IMR-90 (cell line): Measurements from ENCODE around the gene CACNB2. TPM values are rescaled to one million over a fixed set of nuclear protein-coding genes. Genes with fewer than 3 reads are reported as not detected.

Experiments
- ATAC-seq: fragments of 200-7000 bp; cut with Tn5 transposase; 2 replicates; pipeline ENCODE4 v1.9.1; 2020; ENCODE audit warnings: low read depth, mild to moderate bottlenecking, moderate library complexity
- BruUV-seq: library from RNA; stranded (reverse); fragments of 400-500 nt; replicated peaks from 2 replicates; lab custom pipeline; 2021; lab: Mats Ljungman, UMichigan
- CTCF ChIA-PET: fragments of 300-600 bp; formaldehyde crosslinking; extraction: SDS; loops from one replicate; lab custom pipeline; 2021; ENCODE audit warnings: antibody characterized with exemption; lab: Yijun Ruan, JAX
- POLR2A ChIA-PET: fragments of 300-600 bp; sonication (Branson Sonifier 250); formaldehyde crosslinking; loops from one replicate; lab custom pipeline; 2022; ENCODE audit warnings: antibody characterized with exemption; ENCODE audit not compliant: unreplicated experiment; lab: Charles Lee
- DNase-seq: peaks from one replicate; pipeline ENCODE4 v3.0.0; 2013
- H2AFZ ChIP-seq: replicated peaks from 2 replicates; pipeline ENCODE3; 2013; ENCODE audit warnings: low read length, mild to moderate bottlenecking; ENCODE audit not compliant: poor library complexity
- H2AK5ac ChIP-seq: 2 replicates; pipeline ENCODE4 v1.6.1; 2013; ENCODE audit warnings: low read depth, low read length, inconsistent platforms
- H2AK9ac ChIP-seq: replicated peaks from 2 replicates; pipeline ENCODE3; 2013; ENCODE audit warnings: mild to moderate bottlenecking, low read depth, low read length, moderate library complexity; ENCODE audit not compliant: poor library complexity
- H2BK120ac ChIP-seq: 2 replicates; pipeline ENCODE4 v1.6.1; 2013; ENCODE audit warnings: low read depth, low read length, inconsistent platforms
- H2BK15ac ChIP-seq: 3 replicates; pipeline ENCODE4 v1.6.1; 2013; ENCODE audit warnings: low read depth, low read length, inconsistent platforms
- H2BK20ac ChIP-seq: 2 replicates; pipeline ENCODE4 v1.6.1; 2013; ENCODE audit warnings: low read depth, mild to moderate bottlenecking, inconsistent platforms, low read length, moderate library complexity
- H2BK5ac ChIP-seq: 2 replicates; pipeline ENCODE4 v1.6.1; 2013; ENCODE audit warnings: mild to moderate bottlenecking, low read depth, low read length, inconsistent platforms; ENCODE audit not compliant: poor library complexity, severe bottlenecking
- H3K14ac ChIP-seq: replicated peaks from 2 replicates; pipeline ENCODE4 v1.6.1; 2013; ENCODE audit warnings: low read depth, low read length, inconsistent platforms
- H3K18ac ChIP-seq: 2 replicates; pipeline ENCODE4 v1.6.1; 2013; ENCODE audit warnings: low read depth, low read length, control low read depth
- H3K23ac ChIP-seq: 2 replicates; pipeline ENCODE4 v1.6.1; 2013; ENCODE audit warnings: low read depth, low read length, inconsistent platforms
- H3K27ac ChIP-seq: 2 replicates; pipeline ENCODE4 v1.5.1; 2013; ENCODE audit warnings: mild to moderate bottlenecking, control low read depth, low read length; ENCODE audit not compliant: insufficient read depth
- H3K27me3 ChIP-seq: 2 replicates; pipeline ENCODE4 v1.6.1; 2013; ENCODE audit warnings: low read length; ENCODE audit not compliant: control insufficient read depth, insufficient read depth
- H3K36me3 ChIP-seq: 2 replicates; pipeline ENCODE4 v1.6.1; 2013; ENCODE audit warnings: low read length, mixed read lengths; ENCODE audit not compliant: control insufficient read depth, insufficient read depth
- H3K4ac ChIP-seq: 2 replicates; pipeline ENCODE4 v1.6.1; 2013; ENCODE audit warnings: low read depth, low read length, inconsistent platforms
- H3K4me1 ChIP-seq: 2 replicates; pipeline ENCODE4 v1.6.1; 2013; ENCODE audit warnings: low read length, mixed read lengths; ENCODE audit not compliant: control insufficient read depth, insufficient read depth
- H3K4me2 ChIP-seq: 2 replicates; pipeline ENCODE4 v1.6.1; 2013; ENCODE audit warnings: low read depth, mild to moderate bottlenecking, control low read depth, low read length, moderate library complexity
- H3K4me3 ChIP-seq: 2 replicates; pipeline ENCODE4 v1.5.1; 2013; ENCODE audit warnings: low read depth, mild to moderate bottlenecking, control low read depth, low read length, moderate library complexity; ENCODE audit not compliant: insufficient read depth
- H3K56ac ChIP-seq: 2 replicates; pipeline ENCODE4 v1.6.1; 2013; ENCODE audit warnings: low read length, inconsistent platforms; ENCODE audit not compliant: insufficient read depth; ENCODE audit errors: extremely low read depth
- H3K79me1 ChIP-seq, 2 experiments: 2 replicates each; pipeline ENCODE4 v1.6.1; 2013; ENCODE audit warnings: low read length in 2 of 2, inconsistent platforms in 1 of 2, low read depth in 1 of 2
- H3K9ac ChIP-seq: 2 replicates; pipeline ENCODE4 v1.6.1; 2013; ENCODE audit warnings: low read depth, low read length, control low read depth
- H3K9me1 ChIP-seq: 2 replicates; pipeline ENCODE4 v1.6.1; 2013; ENCODE audit warnings: low read length, inconsistent platforms; ENCODE audit not compliant: insufficient read depth
- H3K9me3 ChIP-seq: 2 replicates; pipeline ENCODE4 v1.6.1; 2013; ENCODE audit warnings: low read length; ENCODE audit not compliant: control insufficient read depth, insufficient read depth
- H4K20me1 ChIP-seq: 2 replicates; pipeline ENCODE4 v1.6.1; 2013; ENCODE audit warnings: low read length, inconsistent platforms; ENCODE audit not compliant: insufficient read depth
- H4K5ac ChIP-seq: 2 replicates; pipeline ENCODE4 v1.6.1; 2013; ENCODE audit warnings: mild to moderate bottlenecking, low read depth, low read length, control low read depth
- H4K8ac ChIP-seq, 2 experiments: 2 replicates each; pipeline ENCODE4 v1.6.1; 2013; ENCODE audit warnings: low read depth in 2 of 2, low read length in 2 of 2, control low read depth in 1 of 2, inconsistent platforms in 1 of 2
- H4K91ac ChIP-seq: 2 replicates; pipeline ENCODE4 v1.6.1; 2013; ENCODE audit warnings: low read depth, low read length, inconsistent platforms; ENCODE audit not compliant: insufficient read depth
- FOS ChIP-seq: fragments of 150-350 bp; IDR thresholded peaks from 2 replicates; pipeline ENCODE4 v1.6.1; 2016; ENCODE audit warnings: low read depth, low read length
- MAFK ChIP-seq: IDR thresholded peaks from 2 replicates; pipeline ENCODE4 v1.6.1; 2012; ENCODE audit warnings: low read depth, low read length, improper control_type of control experiment
- MXI1 ChIP-seq: IDR thresholded peaks from 2 replicates; pipeline ENCODE4 v1.6.1; 2012; ENCODE audit warnings: low read depth, mild to moderate bottlenecking, low read length, moderate library complexity, borderline replicate concordance
- WGBS, 2 experiments: methylation state at CpG; one replicate each; pipeline versions ENCODE4 v1.1.5 to v1.1.7; 2013; ENCODE audit warnings: missing lambda C conversion rate in 2 of 2; ENCODE audit not compliant: insufficient read length in 1 of 2; ENCODE audit errors: extremely low coverage in 2 of 2; 5-methylcytosine and 5-hydroxymethylcytosine counted together
- dilution Hi-C: fragments of 300-500 bp; cut with HindIII; formaldehyde crosslinking; loops from one replicate; pipeline ENCODE4 v1.14.3; 2018; ENCODE audit warnings: low sequenced_read_pairs; ENCODE audit not compliant: unreplicated experiment
- in situ Hi-C: fragments of 300-500 bp; cut with MboI; formaldehyde crosslinking; loops from 3 replicates; pipeline ENCODE4 v1.14.3; 2019; ENCODE audit warnings: low sequenced_read_pairs, inconsistent platforms, mixed read lengths
- intact Hi-C: fragments of 100-400 bp; cut with micrococcal nuclease; formaldehyde crosslinking; loops from 2 replicates; pipeline ENCODE4 v1.10.0; 2022
- polyA plus RNA-seq, 3 experiments: library from polyadenylated mRNA; depleted of rRNA; stranded (reverse); fragments of >200 nt; gene quantifications; 2 replicates each; pipeline ENCODE4 v1.2.3, GENCODE V29; 2012; ENCODE audit warnings: low replicate concordance in 1 of 3
- total RNA-seq: library from RNA; depleted of rRNA; stranded (reverse); fragments of >200 nt; gene quantifications from 2 replicates; pipeline ENCODE4 v1.2.3, GENCODE V29; 2012

Gene CACNB2
- total and polyA plus RNA-seq, 2 of the 4 experiments (the other 2 are of a cell fraction): 0.36 TPM

- no TSS peak for BruUV-seq
- H3K4ac ChIP-seq: peak overlapping the region; percentile 61
- H2BK5ac ChIP-seq: peak overlapping the region; percentile 73
- H3K9ac ChIP-seq: no peak overlapping the region
- H4K20me1 ChIP-seq: no peaks in the 10 kb centered on the region
- H4K91ac ChIP-seq: peak overlapping the region; percentile 62; the same call in 1 of the 2 replicates
- H2AK9ac ChIP-seq: no peak overlapping the region
- peak overlapping the region; percentile 54; the same call in 1 of the 3 replicates for H2BK15ac ChIP-seq
- peak overlapping the region; percentile 62 for H3K18ac ChIP-seq
- peak overlapping the region; percentile 77 for H4K5ac ChIP-seq
- ChIA-PET POLR2A (no interaction called here), CTCF (no interaction called here)
- H3K4me3 ChIP-seq: no peak overlapping the region
- peak overlapping the region; percentile 95; the same call in 1 of the 2 replicates for H3K27ac ChIP-seq
- no peaks in the 10 kb centered on the region for H3K79me1 ChIP-seq
- H2BK120ac ChIP-seq: peak overlapping the region; percentile 35; the same call in 1 of the 2 replicates
- H4K8ac ChIP-seq: peak overlapping the region in 1 of 2 experiments; percentile 15; a peak in 1 of 4 replicates
- 0 out of 2 replicates have a peak overlapping the region, but pooled peaks have one; percentile 11 for H2BK20ac ChIP-seq
- dilution Hi-C loops: no loop called here
- no peak overlapping the region for H2AFZ ChIP-seq
- no peaks in the 10 kb centered on the region for H3K36me3 ChIP-seq
- 0 out of 2 replicates have a peak overlapping the region, but pooled peaks have one; percentile 19 for H3K14ac ChIP-seq
- WGBS, 2 experiments: no CpG with 5 or more reads among the region's 2 CpGs
- H3K9me1 ChIP-seq: peaks cover 4% of the 10 kb centered on the region
- peaks cover 4% of the 10 kb centered on the region; the same call in 1 of the 2 replicates for H3K9me3 ChIP-seq
- in situ Hi-C loops: no loop called here
- H3K27me3 ChIP-seq: no peaks in the 10 kb centered on the region
- H3K56ac ChIP-seq: no peak overlapping the region
- ATAC-seq (peak; percentile 69), DNase-seq (peak; percentile 69)
- intact Hi-C loops: loop anchor here (10.0 kb wide), 1 partner anchor 183 kb away; no protein-coding TSS in a partner anchor
- no peak overlapping the region for H3K23ac ChIP-seq
- H3K4me1 ChIP-seq: peaks cover 10% of the 10 kb centered on the region
- H3K4me2 ChIP-seq: peak overlapping the region; percentile 67
- TF ChIP-seq FOS (no peak), MXI1 (no peak), MAFK (no peak)
- H2AK5ac ChIP-seq: no peak overlapping the region
Observed at GRCh38 chr10:18527687-18528086, 387.5 kb downstream of the CACNB2 start.
